ENCODE measurements around the gene DCUN1D4. TPM values are rescaled to one million over a fixed set of nuclear protein-coding genes. Genes with fewer than 3 reads are reported as not detected.

Gene DCUN1D4
- 119 TPM for total RNA-seq

- DNase-seq: peak; percentile 100
Measured at GRCh38 chr4:51842554-51843308, at the start of gene DCUN1D4. TSS of gene DCUN1D4 (plus strand) at chr4:51843153. CDS start at chr4:51843243, 90 bp downstream.

- DNase-seq: no peak
Measured at GRCh38 chr4:51820443-51821234, 22.3 kb upstream of the DCUN1D4 start.

GRCh38 chr4:51825341-51825740 is 17.6 kb upstream of the DCUN1D4 start:
- DNase-seq: no peak

GRCh38 chr4:51830156-51830720 is 12.7 kb upstream of the DCUN1D4 start:
- DNase-seq: no peak

GRCh38 chr4:51831133-51831532 is 11.8 kb upstream of the DCUN1D4 start:
- DNase-seq: no peak

GRCh38 chr4:51833236-51833635 is 9.7 kb upstream of the DCUN1D4 start:
- DNase-seq: no peak

GRCh38 chr4:51835079-51835478 is 7.9 kb upstream of the DCUN1D4 start:
- DNase-seq: no peak

- DNase-seq: no peak
Measured at GRCh38 chr4:51835855-51836254, 7.1 kb upstream of the DCUN1D4 start.

- DNase-seq: no peak
Measured at GRCh38 chr4:51836549-51836948, 6.4 kb upstream of the DCUN1D4 start.

- no peak for DNase-seq
Measured at GRCh38 chr4:51840781-51841180, 2.2 kb upstream of the DCUN1D4 start.

- no peak for DNase-seq
Measured at GRCh38 chr4:51842167-51842553, 793 bp upstream of the DCUN1D4 start.

- peak; percentile 78 for DNase-seq
Measured at GRCh38 chr4:51843309-51844152, 578 bp downstream of the DCUN1D4 start.

- DNase-seq: peak; percentile 94
Measured at GRCh38 chr4:51844153-51845054, 1.5 kb downstream of the DCUN1D4 start.

- no peak for DNase-seq
Measured at GRCh38 chr4:51845055-51845426, 2.1 kb downstream of the DCUN1D4 start.

- no peak for DNase-seq
Measured at GRCh38 chr4:51845711-51846110, 2.8 kb downstream of the DCUN1D4 start.

GRCh38 chr4:51849430-51849829 is 6.5 kb downstream of the DCUN1D4 start:
- no peak for DNase-seq

GRCh38 chr4:51850294-51850693 is 7.3 kb downstream of the DCUN1D4 start:
- no peak for DNase-seq

- no peak for DNase-seq
Measured at GRCh38 chr4:51851090-51851936, 8.4 kb downstream of the DCUN1D4 start.

GRCh38 chr4:51851937-51852290 is 9.0 kb downstream of the DCUN1D4 start:
- no peak for DNase-seq

- DNase-seq: no peak
Measured at GRCh38 chr4:51853027-51853682, 10.2 kb downstream of the DCUN1D4 start.
